ENCODE data around the gene RASL10A.
A peak's percentile ranks its signal among the peaks of the same experiment; 100 is the strongest.

The RASL10A gene

DNA sequence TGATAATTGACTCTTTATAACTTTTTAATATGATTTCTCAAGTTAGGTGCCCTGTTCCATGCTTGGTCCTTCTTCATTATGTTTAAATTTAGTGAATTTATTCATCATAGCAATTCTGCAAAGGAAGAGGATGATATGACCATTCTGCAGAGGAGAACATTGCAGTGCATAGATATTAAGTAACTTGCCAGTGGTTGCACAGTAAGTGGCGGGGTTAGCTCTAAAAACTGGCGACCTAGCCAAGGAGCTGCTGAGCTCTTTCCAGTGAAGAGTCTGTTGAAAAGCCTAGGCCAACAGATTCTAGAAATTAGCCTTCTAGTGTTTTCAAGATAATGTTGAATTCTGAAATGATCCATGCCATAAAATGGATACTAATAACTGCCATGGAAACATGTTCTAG, 42.9 kb downstream of the RASL10A start:
- H3K9me3 ChIP-seq (ENCODE audit: control insufficient read depth, low read length), result no peaks in the 10 kb centered on the region
- H3K4me3 ChIP-seq (ENCODE audit: low read length), result no peak overlapping the region
- H3K36me3 ChIP-seq (ENCODE audit: control insufficient read depth, insufficient read depth, low read length, severe bottlenecking), result peaks cover 65% of the 10 kb centered on the region

GRCh38 chr22:29270475-29271271, 44.8 kb downstream of the RASL10A start:
- Histone ChIP-seq H3K9me3 (ENCODE audit: control insufficient read depth, low read length) (no peaks in the 10 kb centered on the region), H3K36me3 (ENCODE audit: control insufficient read depth, insufficient read depth, low read length, severe bottlenecking) (peaks cover 46% of the 10 kb centered on the region), H3K27me3 (replicated peaks; ENCODE audit: control insufficient read depth, insufficient read depth, low read length) (no peaks in the 10 kb centered on the region), H3K4me1 (ENCODE audit: control insufficient read depth, insufficient read depth, low read length) (peaks cover 76% of the 10 kb centered on the region), H3K4me3 (ENCODE audit: low read length) (peak overlapping the region; percentile 98), H3K9ac (ENCODE audit: low read length) (peak overlapping the region; percentile 100)
- DNase-seq (ENCODE audit: low read depth), result peak; percentile 57

More for the DNA sequence above, 42.9 kb downstream of the RASL10A start:
- Histone ChIP-seq H3K9ac (ENCODE audit: low read length) (no peak overlapping the region), H3K4me1 (ENCODE audit: control insufficient read depth, insufficient read depth, low read length) (peaks cover 71% of the 10 kb centered on the region), H3K27me3 (replicated peaks; ENCODE audit: control insufficient read depth, insufficient read depth, low read length) (no peaks in the 10 kb centered on the region)
- DNase-seq (ENCODE audit: low read depth), result no peak

DNA sequence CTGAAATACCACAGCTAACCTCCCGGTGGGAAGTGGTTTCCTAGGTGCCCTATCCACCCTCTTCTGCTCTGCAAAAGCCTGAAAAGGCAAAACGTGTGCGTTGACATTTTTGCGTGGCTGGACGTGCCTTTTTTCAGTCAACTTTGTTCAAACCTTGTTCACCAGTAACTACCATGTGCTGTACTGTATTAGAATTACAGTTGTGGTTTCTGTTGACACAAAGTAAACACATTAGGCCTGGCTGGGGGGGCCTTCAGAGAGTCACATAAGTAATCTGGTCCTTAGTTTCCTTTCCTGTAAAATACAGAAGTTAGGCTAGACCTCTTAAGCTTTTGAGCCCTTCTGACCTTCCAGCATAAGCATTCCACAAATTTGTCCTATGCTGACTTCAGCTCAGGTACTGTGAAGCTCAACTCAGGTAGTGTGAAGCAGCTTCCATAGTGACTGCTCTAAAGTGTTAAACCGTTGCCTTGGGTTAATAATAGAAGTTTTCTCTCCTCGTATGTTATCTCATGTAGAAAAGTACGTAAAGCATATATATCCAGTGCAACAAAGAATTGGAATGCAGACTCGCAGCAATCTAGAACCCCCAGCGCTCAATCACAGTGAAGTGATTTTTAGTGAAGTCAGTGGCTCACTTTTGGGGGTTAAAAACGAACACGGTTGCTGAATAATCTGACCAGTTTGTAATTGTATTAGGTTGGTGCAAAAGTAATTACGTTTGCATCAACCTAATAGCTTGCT, 45.6 kb downstream of the RASL10A start:
- Histone ChIP-seq H3K4me3 (ENCODE audit: low read length) (peak overlapping the region; percentile 98), H3K4me1 (ENCODE audit: control insufficient read depth, insufficient read depth, low read length) (peaks cover 68% of the 10 kb centered on the region), H3K9ac (ENCODE audit: low read length) (peak overlapping the region; percentile 100), H3K36me3 (ENCODE audit: control insufficient read depth, insufficient read depth, low read length, severe bottlenecking) (peaks cover 46% of the 10 kb centered on the region), H3K9me3 (ENCODE audit: control insufficient read depth, low read length) (no peaks in the 10 kb centered on the region), H3K27me3 (replicated peaks; ENCODE audit: control insufficient read depth, insufficient read depth, low read length) (no peaks in the 10 kb centered on the region)
- DNase-seq (ENCODE audit: low read depth), result peak; percentile 37

DNA sequence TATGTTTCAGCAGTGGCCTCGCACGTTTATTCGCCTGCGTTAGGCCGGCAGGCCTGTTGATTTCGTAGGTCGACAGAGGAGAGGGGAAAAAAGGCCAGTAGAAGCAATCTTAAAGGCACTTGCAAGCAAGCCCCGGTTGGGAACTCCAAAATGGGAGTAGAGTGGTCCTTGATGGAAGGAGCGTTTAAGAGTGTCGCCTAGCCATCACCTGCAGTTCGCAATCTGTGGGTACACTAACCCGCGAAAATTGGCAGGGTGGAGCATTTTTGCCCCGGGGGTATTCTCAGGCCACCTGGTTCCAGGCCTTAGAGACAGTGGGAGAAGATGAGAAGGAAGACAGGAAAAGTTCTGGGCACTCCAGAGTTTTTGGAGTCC, 46.3 kb downstream of the RASL10A start:
- H3K4me1 ChIP-seq (ENCODE audit: control insufficient read depth, insufficient read depth, low read length), result peaks cover 61% of the 10 kb centered on the region
- DNase-seq (ENCODE audit: low read depth), result peak; percentile 29
- H3K36me3 ChIP-seq (ENCODE audit: control insufficient read depth, insufficient read depth, low read length, severe bottlenecking), result peaks cover 43% of the 10 kb centered on the region
- H3K27me3 ChIP-seq (replicated peaks; ENCODE audit: control insufficient read depth, insufficient read depth, low read length), result no peaks in the 10 kb centered on the region
- H3K4me3 ChIP-seq (ENCODE audit: low read length), result peak overlapping the region; percentile 98
- no peaks in the 10 kb centered on the region for H3K9me3 ChIP-seq (ENCODE audit: control insufficient read depth, low read length)
- H3K9ac ChIP-seq (ENCODE audit: low read length), result peak overlapping the region; percentile 100

GRCh38 chr22:29268511-29269229, 46.8 kb downstream of the RASL10A start:
- Histone ChIP-seq H3K9me3 (ENCODE audit: control insufficient read depth, low read length) (no peaks in the 10 kb centered on the region), H3K4me3 (ENCODE audit: low read length) (peak overlapping the region; percentile 98), H3K4me1 (ENCODE audit: control insufficient read depth, insufficient read depth, low read length) (peaks cover 59% of the 10 kb centered on the region), H3K27me3 (replicated peaks; ENCODE audit: control insufficient read depth, insufficient read depth, low read length) (no peaks in the 10 kb centered on the region), H3K9ac (ENCODE audit: low read length) (peak overlapping the region; percentile 100), H3K36me3 (ENCODE audit: control insufficient read depth, insufficient read depth, low read length, severe bottlenecking) (peaks cover 43% of the 10 kb centered on the region)
- peak; percentile 85 for DNase-seq (ENCODE audit: low read depth)

- H3K4me3 ChIP-seq (ENCODE audit: low read length), result peak within 1 kb of the TSS; percentile 98
- DNase-seq (ENCODE audit: low read depth), result peak; percentile 98
- H3K9me3 ChIP-seq (ENCODE audit: control insufficient read depth, low read length), result no peaks in the 10 kb centered on the region
- H3K27me3 ChIP-seq (replicated peaks; ENCODE audit: control insufficient read depth, insufficient read depth, low read length), result no peaks in the 10 kb centered on the region
- peaks cover 39% of the 10 kb centered on the region for H3K36me3 ChIP-seq (ENCODE audit: control insufficient read depth, insufficient read depth, low read length, severe bottlenecking)
- peak within 1 kb of the TSS; percentile 100 for H3K9ac ChIP-seq (ENCODE audit: low read length)
- H3K4me1 ChIP-seq (ENCODE audit: control insufficient read depth, insufficient read depth, low read length), result peaks cover 53% of the 10 kb centered on the region
Measured at GRCh38 chr22:29267858-29268510, 47.5 kb downstream of the RASL10A start, which contains the start of the genes EWSR1 and RHBDD3. TSS of gene EWSR1 (plus strand) at chr22:29268268. CDS start at chr22:29268337, 69 bp downstream. TSS of gene RHBDD3 (minus strand) at chr22:29267981. CDS start at chr22:29265626, 2,355 bp downstream.

GRCh38 chr22:29267462-29267857, 48.0 kb downstream of the RASL10A start:
- H3K4me3 ChIP-seq (ENCODE audit: low read length), result peak overlapping the region; percentile 98
- H3K36me3 ChIP-seq (ENCODE audit: control insufficient read depth, insufficient read depth, low read length, severe bottlenecking), result peaks cover 34% of the 10 kb centered on the region
- H3K9ac ChIP-seq (ENCODE audit: low read length), result peak overlapping the region; percentile 100
- no peak for DNase-seq (ENCODE audit: low read depth)
- H3K9me3 ChIP-seq (ENCODE audit: control insufficient read depth, low read length), result no peaks in the 10 kb centered on the region
- peaks cover 48% of the 10 kb centered on the region for H3K4me1 ChIP-seq (ENCODE audit: control insufficient read depth, insufficient read depth, low read length)
- no peaks in the 10 kb centered on the region for H3K27me3 ChIP-seq (replicated peaks; ENCODE audit: control insufficient read depth, insufficient read depth, low read length)

DNA sequence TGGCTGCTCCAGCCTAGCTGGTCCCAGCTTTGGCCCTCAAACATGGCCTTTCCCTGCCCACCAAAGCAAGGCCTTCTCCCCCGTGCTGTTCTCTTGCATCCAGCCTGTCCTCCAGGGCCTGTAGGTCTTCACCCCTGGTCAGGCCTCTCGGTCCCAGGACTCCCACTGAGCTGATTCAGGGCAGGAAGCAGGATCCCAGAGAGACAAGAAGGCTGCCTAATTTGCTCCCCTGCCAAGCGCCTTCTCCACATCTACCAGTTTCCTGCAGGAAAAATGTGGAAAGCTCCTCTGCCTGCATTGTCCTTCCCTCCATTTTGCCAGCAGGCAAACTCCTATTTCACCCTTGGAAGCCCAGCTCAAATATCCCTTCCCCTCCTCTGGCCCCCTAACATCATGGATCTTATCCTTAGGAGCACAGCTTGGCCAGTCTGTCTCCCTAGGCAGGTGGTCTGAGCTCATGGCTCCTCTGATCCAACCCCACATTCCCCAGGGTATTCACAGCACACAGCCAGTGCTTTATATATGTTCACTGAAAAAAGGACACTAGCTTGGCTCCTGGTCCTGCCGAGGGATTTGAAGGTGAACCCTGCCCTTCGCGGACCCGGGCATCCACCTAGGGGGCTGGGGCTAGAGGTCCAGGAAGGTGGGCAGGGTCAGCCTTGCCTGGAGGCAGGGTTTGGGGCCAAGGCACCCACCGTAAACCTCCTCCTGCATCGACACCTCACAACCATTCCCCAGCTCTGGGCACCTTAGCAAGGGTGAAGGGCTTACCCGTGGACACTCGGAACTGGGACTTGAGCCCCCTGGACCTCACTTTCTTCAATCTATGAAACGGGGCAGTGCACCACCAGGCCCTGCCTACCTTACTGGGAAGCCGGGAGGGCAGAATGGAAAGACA, 48.7 kb downstream of the RASL10A start:
- Histone ChIP-seq H3K4me3 (ENCODE audit: low read length) (peak overlapping the region; percentile 98), H3K36me3 (ENCODE audit: control insufficient read depth, insufficient read depth, low read length, severe bottlenecking) (peaks cover 28% of the 10 kb centered on the region), H3K9ac (ENCODE audit: low read length) (peak overlapping the region; percentile 100), H3K27me3 (replicated peaks; ENCODE audit: control insufficient read depth, insufficient read depth, low read length) (no peaks in the 10 kb centered on the region), H3K9me3 (ENCODE audit: control insufficient read depth, low read length) (no peaks in the 10 kb centered on the region), H3K4me1 (ENCODE audit: control insufficient read depth, insufficient read depth, low read length) (peaks cover 41% of the 10 kb centered on the region)
- peak; percentile 49 for DNase-seq (ENCODE audit: low read depth)

GRCh38 chr22:29265929-29266328, 49.6 kb downstream of the RASL10A start:
- Histone ChIP-seq H3K27me3 (replicated peaks; ENCODE audit: control insufficient read depth, insufficient read depth, low read length) (no peaks in the 10 kb centered on the region), H3K9me3 (ENCODE audit: control insufficient read depth, low read length) (no peaks in the 10 kb centered on the region), H3K9ac (ENCODE audit: low read length) (peak overlapping the region; percentile 100), H3K4me3 (ENCODE audit: low read length) (peak overlapping the region; percentile 98), H3K36me3 (ENCODE audit: control insufficient read depth, insufficient read depth, low read length, severe bottlenecking) (peaks cover 28% of the 10 kb centered on the region), H3K4me1 (ENCODE audit: control insufficient read depth, insufficient read depth, low read length) (peaks cover 32% of the 10 kb centered on the region)
- DNase-seq (ENCODE audit: low read depth), result peak; percentile 45

DNA sequence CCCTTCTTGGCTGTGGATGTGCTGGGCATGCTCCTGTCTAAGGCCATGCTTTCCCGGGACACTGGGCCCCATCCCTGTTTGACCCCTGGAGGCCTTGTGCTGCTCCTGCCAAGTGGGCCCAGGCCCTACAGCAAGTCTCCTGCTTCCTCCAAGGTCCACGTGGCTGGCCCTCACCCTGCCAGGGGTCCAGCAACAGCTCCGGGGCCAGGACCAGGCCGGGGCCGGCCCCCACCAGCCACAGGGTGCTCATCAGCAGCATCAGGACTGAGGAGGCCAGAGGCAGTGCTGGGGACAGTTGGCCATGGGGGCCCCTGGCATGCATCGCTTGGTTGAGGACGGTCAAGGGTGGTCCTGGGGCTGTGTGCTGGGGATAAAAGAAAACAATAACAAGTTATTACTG, 50.2 kb downstream of the RASL10A start:
- Histone ChIP-seq H3K27me3 (replicated peaks; ENCODE audit: control insufficient read depth, insufficient read depth, low read length) (no peaks in the 10 kb centered on the region), H3K4me3 (ENCODE audit: low read length) (no peak overlapping the region), H3K9ac (ENCODE audit: low read length) (peak overlapping the region; percentile 100), H3K9me3 (ENCODE audit: control insufficient read depth, low read length) (no peaks in the 10 kb centered on the region), H3K4me1 (ENCODE audit: control insufficient read depth, insufficient read depth, low read length) (peaks cover 26% of the 10 kb centered on the region), H3K36me3 (ENCODE audit: control insufficient read depth, insufficient read depth, low read length, severe bottlenecking) (peaks cover 28% of the 10 kb centered on the region)
- DNase-seq (ENCODE audit: low read depth), result no peak
